ENCODE measurements around the gene SMTNL2. TPM values are rescaled to one million over a fixed set of nuclear protein-coding genes. Genes with fewer than 3 reads are reported as not detected.
A peak's percentile ranks its signal among the peaks of the same experiment; 100 is the strongest.

SMTNL2 gene
- total RNA-seq, 1 experiment from 2014 or later = not detected

DNA sequence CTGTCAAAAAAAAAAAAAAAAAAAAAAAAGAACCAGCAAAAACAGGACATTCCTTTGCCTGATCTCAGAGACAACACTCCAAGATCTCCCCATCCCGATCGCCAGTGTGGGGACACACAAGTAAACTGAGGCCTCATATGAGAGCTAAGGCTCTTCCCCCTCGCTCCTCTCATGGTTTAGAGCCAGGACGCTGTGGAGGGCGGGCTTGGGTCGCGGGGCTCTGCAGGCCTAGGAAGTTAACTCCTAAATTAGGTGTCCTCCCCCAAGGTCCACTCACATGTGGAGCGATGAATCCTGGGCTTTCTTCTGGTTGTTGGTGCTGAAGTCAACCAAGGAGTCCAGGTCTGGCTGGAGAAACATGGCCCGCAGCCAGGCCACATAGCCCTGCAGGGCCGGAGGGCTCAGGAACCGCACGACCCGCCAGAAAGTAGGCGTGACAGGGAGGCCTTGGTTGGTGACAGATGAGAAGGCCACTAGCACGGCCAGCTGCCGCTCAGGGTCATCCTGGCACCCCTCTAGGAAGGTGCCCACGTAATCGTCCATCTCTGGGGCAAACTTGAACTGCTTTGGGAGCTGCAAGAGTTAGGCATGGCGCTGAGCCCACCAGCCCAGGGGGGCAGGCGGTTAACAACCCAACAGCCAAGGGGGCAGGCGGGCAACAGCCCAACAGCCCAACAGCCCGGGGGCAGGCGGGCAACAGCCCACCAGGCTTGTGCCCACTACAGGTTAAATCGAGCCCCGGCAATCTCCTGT, 34.4 kb upstream of the SMTNL2 start:
- Histone ChIP-seq H3K27ac (ENCODE audit: low read depth, low read length, poor library complexity, severe bottlenecking) (no peak overlapping the region), H3K9me3 (ENCODE audit: low read depth, low read length, poor library complexity, severe bottlenecking) (no peaks in the 10 kb centered on the region), H3K36me3 (ENCODE audit: insufficient read depth, low read length, poor library complexity, severe bottlenecking) (peaks cover 77% of the 10 kb centered on the region), H3K4me1 (ENCODE audit: insufficient read depth, low read length, poor library complexity, severe bottlenecking) (peaks cover 6% of the 10 kb centered on the region), H3K27me3 (replicated peaks; ENCODE audit: insufficient read depth, low read depth, low read length, poor library complexity) (no peaks in the 10 kb centered on the region), H3K4me3 (ENCODE audit: low read depth, low read length, poor library complexity, severe bottlenecking) (no peak overlapping the region)
- no TSS peak for BruUV-seq (replicated peaks)
- ChIA-PET CTCF (interaction anchor here (0.6 kb wide), 1 partner anchor 129 kb away, joined by 7 read pairs; no protein-coding TSS in a partner anchor), POLR2A (ENCODE audit: low non-redundant PET) (no interaction called here)
- intact Hi-C loops (cut with micrococcal nuclease; ENCODE audit: unreplicated experiment) = no loop called here
- DNase-seq (ENCODE audit: low spot score) = no peak
- no peak for TF ChIP-seq EZH2 (IDR thresholded peaks at IDR 0.05; ENCODE audit: borderline replicate concordance, low read depth, low read length, poor library complexity, severe bottlenecking)

DNA sequence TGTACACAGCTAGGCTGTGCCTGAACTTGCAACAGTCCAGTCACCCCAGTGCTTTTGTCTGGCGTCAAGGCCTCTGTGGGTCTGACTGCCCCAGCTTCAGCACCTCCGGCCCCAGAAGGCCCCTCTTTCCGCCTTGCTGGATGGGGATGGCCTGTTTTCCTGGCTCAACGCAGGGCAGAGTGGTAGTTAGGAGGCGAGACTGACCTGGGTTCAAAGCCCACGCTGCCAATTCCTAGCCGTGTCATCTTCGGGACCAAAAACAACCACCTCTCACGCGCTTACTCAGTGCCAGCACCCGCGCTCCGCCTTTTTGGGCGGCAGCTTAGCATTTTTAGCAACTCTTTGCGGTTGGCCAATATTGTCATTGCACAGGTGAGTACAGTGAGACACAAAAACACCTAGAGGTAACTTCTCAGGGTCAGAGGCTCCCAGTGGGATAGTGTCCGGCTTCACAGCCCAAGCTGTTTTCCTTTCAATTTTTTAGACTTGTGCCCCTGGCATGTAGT, 33.7 kb upstream of the SMTNL2 start:
- no peak overlapping the region for H3K4me3 ChIP-seq (ENCODE audit: low read depth, low read length, poor library complexity, severe bottlenecking)
- no peak for DNase-seq (ENCODE audit: low spot score)
- peaks cover 6% of the 10 kb centered on the region for H3K4me1 ChIP-seq (ENCODE audit: insufficient read depth, low read length, poor library complexity, severe bottlenecking)
- ChIA-PET POLR2A (ENCODE audit: low non-redundant PET) (no interaction called here), CTCF (no interaction called here)
- H3K27ac ChIP-seq (ENCODE audit: low read depth, low read length, poor library complexity, severe bottlenecking) = no peak overlapping the region
- H3K27me3 ChIP-seq (replicated peaks; ENCODE audit: insufficient read depth, low read depth, low read length, poor library complexity) = no peaks in the 10 kb centered on the region
- peaks cover 71% of the 10 kb centered on the region for H3K36me3 ChIP-seq (ENCODE audit: insufficient read depth, low read length, poor library complexity, severe bottlenecking)
- H3K9me3 ChIP-seq (ENCODE audit: low read depth, low read length, poor library complexity, severe bottlenecking) = no peaks in the 10 kb centered on the region
- TF ChIP-seq, protein P1, sequence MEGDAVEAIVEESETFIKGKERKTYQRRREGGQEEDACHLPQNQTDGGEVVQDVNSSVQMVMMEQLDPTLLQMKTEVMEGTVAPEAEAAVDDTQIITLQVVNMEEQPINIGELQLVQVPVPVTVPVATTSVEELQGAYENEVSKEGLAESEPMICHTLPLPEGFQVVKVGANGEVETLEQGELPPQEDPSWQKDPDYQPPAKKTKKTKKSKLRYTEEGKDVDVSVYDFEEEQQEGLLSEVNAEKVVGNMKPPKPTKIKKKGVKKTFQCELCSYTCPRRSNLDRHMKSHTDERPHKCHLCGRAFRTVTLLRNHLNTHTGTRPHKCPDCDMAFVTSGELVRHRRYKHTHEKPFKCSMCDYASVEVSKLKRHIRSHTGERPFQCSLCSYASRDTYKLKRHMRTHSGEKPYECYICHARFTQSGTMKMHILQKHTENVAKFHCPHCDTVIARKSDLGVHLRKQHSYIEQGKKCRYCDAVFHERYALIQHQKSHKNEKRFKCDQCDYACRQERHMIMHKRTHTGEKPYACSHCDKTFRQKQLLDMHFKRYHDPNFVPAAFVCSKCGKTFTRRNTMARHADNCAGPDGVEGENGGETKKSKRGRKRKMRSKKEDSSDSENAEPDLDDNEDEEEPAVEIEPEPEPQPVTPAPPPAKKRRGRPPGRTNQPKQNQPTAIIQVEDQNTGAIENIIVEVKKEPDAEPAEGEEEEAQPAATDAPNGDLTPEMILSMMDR (conservative IDR thresholded peaks at IDR 0.05; ENCODE audit: low read depth, low read length) = no peak
- no peak for TF ChIP-seq EZH2 (IDR thresholded peaks at IDR 0.05; ENCODE audit: borderline replicate concordance, low read depth, low read length, poor library complexity, severe bottlenecking)
- intact Hi-C loops (cut with micrococcal nuclease; ENCODE audit: unreplicated experiment) = no loop called here
- no TSS peak for BruUV-seq (replicated peaks)

DNA sequence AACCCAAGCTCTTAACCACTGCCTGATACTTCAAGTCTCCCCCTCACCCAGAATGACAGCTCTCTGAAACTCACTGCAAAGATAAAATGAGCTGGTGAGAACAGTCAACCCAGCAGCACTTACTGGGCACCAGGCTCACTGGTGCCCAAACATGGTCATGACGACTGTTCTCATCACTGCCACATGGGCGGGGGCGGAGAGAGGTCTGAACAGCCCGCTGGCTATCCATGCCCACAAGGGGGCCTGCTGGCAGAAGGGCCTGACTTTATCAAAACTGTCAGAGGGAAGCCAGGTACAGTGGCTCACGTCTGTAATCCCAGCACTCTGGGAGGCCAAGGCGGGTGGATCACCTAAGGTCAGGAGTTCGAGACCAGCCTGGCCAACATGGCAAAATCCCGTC, 33.2 kb upstream of the SMTNL2 start:
- Histone ChIP-seq H3K4me1 (ENCODE audit: insufficient read depth, low read length, poor library complexity, severe bottlenecking) (peaks cover 6% of the 10 kb centered on the region), H3K27me3 (replicated peaks; ENCODE audit: insufficient read depth, low read depth, low read length, poor library complexity) (no peaks in the 10 kb centered on the region), H3K4me3 (ENCODE audit: low read depth, low read length, poor library complexity, severe bottlenecking) (no peak overlapping the region), H3K27ac (ENCODE audit: low read depth, low read length, poor library complexity, severe bottlenecking) (no peak overlapping the region), H3K9me3 (ENCODE audit: low read depth, low read length, poor library complexity, severe bottlenecking) (no peaks in the 10 kb centered on the region), H3K36me3 (ENCODE audit: insufficient read depth, low read length, poor library complexity, severe bottlenecking) (peaks cover 69% of the 10 kb centered on the region)
- intact Hi-C loops (cut with micrococcal nuclease; ENCODE audit: unreplicated experiment) = no loop called here
- TF ChIP-seq, protein P1 (conservative IDR thresholded peaks at IDR 0.05; ENCODE audit: low read depth, low read length) = no peak
- no TSS peak for BruUV-seq (replicated peaks)
- CTCF ChIA-PET = no interaction called here
- POLR2A ChIA-PET (ENCODE audit: low non-redundant PET) = no interaction called here
- DNase-seq (ENCODE audit: low spot score) = peak; percentile 33
